ENCODE results near the gene PRG2.

PRG2 gene

DNA sequence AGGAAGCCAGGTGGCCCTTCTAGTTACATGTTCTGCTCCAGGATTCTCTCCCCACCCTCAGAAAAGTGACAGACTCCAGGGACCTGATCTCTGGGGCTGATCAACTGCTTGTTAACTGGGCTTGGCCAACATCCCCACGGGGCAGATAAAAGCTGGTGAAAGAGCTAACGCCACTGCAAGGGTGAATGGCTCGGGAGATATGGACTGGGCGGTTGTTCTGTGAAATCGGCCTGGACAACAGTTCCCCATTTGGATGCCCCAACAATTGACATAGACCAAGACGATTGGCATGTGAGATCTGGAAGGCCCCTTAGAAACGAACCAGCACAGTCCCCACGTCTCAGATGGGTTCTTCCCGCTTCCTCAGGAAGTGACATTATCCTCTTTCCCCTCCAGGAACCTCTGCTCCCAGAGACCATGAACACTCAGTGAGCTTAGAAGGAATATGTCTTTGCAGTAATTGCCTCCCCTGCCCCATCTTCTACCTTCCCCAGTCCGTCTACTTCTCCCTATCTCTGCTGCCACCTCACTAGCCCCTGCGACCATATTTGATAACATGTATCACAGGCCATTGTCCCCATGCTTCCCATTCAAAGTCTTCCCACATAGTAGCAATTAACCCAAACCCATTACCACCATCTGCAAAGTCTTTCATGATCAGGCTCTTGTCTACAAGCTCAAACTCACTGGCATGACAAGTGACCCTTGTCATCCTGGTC, 5.6 kb upstream of the PRG2 start:
- no peak for DNase-seq

- DNase-seq: peak; percentile 45
Observed at GRCh38 chr11:57394203-57394965, 3.9 kb upstream of the PRG2 start.

GRCh38 chr11:57392763-57393105, 2.3 kb upstream of the PRG2 start:
- DNase-seq: no peak

DNA sequence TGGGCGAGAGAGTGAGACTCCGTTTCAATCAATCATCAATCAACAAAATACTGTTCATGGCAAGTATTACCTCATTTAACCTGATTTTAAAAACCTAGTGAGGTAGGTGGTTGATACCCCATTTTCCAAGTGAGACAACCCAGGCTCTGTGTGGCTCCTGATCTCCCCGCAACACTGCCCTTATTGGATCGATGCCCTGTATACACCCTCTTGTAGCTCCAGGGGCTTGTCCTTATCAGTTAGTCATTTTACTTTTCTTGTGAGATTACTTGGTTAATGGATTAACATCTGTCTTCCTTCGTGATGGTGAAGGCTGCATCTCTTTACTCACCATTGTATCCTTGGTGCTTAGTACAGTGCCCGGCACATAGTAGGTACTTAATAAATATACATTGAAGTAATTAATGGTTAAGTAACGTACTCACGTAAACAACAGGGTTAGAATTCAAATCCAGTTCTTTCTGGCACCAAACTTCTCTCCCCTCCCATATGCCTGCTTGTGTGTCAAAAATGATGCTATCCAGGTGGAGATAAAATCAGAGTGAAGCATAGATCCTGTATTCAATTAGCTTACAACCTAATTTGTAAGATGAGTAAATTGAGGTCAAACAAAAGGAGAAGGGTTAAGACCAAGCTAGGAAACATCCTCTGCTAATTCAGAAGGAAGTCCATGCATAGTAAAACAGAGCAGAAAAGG, 1.8 kb upstream of the PRG2 start:
- DNase-seq: no peak

GRCh38 chr11:57391539-57391938, 1.1 kb upstream of the PRG2 start:
- no peak for DNase-seq

- no peak for DNase-seq
Observed at GRCh38 chr11:57391111-57391510, 661 bp upstream of the PRG2 start.

GRCh38 chr11:57387289-57388030, 3.0 kb downstream of the PRG2 start:
- DNase-seq: no peak

GRCh38 chr11:57386178-57386940, 4.1 kb downstream of the PRG2 start:
- DNase-seq: no peak

DNA sequence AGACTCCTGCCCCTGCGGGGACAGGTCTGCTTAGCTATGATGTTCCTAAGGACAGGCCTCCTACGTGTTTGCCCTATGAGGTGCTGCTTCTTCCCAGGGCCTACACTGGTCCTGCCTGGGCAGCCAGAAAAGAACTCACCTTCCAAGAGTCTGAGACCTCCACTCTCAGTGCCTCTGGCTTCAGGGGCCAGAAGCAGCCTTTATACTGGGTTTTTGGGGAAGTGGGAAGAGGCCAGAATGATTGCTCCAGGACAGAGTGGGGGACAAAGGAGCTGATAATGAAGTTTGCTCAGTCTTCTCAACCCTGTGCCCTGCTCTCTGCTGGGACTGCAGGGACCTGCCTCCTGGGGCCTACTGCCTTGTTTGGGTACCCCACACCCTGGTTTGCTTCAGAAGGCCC, 9.5 kb downstream of the PRG2 start, which contains the start of gene PRG3:
Gene PRG3 (minus strand): TSS at position 176 of the 400 bp plus-strand sequence. CDS start 442 bp downstream, outside the sequence.
- DNase-seq: no peak

DNA sequence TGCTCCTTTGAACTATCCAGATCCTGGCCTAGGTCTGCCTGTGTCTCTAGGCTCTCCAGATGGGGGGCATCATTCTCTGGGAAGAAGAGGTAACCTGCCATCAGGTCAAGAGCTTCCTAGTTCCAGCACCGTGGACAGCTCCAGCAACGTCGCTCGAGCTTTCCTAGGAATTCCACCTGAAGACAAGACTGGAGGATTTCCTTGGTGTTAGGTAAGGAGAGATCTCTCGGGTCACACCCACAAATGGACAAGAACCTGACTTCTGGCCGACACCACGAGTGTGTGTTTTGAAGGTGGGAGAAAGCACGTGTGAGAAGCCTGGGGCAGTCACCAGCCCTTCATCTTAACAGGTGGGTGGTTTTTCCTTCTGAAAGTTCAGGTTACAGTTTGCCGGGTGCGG, 10.7 kb downstream of the PRG2 start:
- no peak for DNase-seq

DNA sequence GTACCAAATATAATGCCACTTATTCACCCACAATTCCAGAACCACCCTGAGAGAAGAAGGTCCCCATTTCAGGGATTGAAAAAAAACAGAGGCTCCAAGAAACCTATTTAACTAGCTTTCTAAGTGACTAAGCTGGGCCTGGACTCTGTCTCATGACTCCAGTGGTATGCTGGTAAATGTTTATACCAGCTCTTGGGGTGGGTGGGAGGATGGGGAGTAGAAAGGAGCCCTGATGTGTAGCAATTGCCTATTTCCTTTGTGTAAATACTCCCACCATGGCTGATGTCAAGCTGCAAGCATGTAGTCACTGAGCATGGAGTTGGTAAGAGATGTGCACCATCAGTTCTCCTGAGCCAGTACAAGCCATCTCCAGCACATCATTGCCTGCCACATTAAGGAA, 12.3 kb downstream of the PRG2 start:
- no peak for DNase-seq

DNA sequence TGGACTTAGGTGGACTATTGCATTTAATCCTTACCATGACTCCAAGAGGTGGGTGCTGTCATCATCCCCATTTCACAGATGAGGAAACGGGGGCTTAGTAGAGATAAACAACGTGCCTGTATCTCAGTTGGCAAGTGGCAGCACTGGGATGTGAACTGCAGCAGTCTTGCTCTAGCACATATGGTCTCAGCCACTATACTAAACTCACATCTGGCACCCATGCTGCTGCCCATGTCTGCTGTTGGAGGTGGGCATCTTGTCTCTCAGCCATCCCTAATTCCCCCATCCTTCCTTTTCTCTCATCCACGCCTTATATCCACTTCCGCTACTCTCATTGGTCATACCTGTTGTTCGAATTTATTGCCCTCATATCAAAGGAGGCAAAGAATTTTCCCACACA, 13.3 kb downstream of the PRG2 start:
- peak; percentile 19 for DNase-seq

DNA sequence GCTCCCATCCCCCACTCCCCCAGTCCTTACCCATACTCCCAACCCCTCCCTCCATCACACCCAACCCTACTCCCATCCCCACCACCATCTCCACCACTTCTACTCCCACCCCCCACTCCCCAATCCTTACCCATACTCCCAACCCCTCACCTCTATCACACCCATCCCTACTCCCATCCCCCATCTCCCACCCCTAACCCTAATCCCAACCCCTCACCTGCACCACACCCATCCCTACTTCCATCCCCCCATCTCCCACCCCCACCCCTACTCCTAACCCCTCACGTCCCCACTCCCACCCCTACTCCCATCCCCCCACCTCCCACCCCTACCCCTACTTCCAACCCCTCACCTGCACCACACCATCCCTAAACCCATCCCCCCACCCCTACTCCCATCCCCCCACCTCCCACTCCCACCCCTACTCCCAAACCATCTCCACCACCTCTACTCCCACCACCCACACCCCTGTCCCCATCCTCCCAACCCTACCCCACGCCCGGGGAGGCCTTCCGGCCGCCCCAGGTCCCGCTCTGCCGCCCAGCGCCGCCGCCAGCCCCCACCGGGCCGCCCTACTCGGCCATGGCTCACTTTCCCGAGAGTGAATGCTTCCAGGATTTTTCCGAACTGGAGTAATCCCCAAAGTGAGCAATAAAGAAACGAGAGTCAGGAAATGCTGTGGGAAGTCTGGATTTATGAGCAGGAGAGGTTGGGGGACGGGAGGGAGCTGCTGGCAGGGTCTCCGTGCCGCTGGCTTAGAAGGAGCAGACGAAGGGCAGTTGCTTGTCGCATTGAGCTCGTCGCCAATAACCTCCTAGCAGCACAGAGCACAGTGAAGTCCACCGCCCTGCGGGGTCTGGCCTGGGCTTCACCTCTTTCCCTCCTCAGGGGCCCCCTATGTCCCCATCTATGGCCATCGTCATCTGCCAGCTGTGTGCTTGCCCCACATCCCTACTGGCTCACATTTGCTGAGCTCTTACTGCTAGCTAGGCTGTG, 14.1 kb downstream of the PRG2 start:
- DNase-seq: no peak

DNA sequence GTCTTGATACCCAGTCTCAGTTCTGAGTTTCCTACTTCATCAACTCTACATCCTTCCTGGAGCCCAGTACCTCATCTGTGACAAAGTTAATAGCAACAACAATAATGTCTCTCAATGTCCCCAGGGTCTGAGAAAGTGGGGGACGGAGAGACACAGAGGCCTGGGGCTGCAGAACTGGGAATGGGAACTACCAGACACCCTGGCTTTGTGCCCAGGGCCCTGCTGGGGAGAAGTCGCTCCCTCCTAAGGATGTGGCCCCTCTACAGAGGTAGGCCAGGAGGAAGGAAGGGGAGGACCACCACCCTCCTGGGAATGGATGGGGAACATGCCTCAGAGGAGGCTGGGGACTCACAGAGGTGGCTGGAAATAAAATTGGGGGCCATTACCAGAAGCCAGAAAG, 15.0 kb downstream of the PRG2 start:
- no peak for DNase-seq

- no peak for DNase-seq
Observed at GRCh38 chr11:57374966-57375365, 15.5 kb downstream of the PRG2 start.

DNA sequence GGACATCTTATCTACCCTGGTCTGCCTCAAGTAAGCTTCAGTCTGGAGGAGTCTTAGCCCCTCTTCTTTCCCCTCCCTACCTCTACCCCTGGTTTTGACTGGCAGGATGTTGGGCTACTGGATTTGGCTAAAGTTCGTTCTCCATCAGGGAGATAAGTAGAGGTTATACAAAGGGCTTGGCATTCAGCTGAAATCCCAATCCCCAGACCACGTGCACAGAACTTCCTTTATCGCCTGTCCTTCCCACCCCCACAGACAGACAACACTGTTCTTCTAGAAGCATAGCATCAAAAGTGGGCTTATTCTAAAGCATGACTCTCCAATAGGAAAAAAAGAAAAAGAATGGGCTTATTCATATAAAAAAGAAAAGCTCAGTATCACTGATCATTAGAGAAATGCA, 17.3 kb downstream of the PRG2 start:
- DNase-seq: no peak

DNA sequence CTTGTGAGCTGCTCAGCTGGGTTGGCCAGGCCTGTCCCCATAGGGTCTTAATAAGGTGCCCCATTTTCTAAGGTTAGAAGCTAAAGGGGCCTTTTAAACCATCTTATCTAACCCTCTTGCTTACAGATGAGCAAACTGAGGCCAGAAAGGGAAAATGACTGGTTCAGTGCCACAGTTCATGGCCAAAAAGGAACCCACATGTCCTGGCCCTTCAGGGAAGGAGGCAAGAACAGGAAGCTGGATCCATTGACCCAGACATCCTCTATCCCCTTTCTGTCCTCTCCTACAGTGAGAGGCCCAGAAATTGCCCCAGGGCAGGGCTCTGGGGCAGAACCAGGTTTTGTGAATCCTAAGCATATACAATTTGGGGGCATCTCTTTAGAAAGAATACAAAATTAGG, 19.5 kb downstream of the PRG2 start:
- no peak for DNase-seq

DNA sequence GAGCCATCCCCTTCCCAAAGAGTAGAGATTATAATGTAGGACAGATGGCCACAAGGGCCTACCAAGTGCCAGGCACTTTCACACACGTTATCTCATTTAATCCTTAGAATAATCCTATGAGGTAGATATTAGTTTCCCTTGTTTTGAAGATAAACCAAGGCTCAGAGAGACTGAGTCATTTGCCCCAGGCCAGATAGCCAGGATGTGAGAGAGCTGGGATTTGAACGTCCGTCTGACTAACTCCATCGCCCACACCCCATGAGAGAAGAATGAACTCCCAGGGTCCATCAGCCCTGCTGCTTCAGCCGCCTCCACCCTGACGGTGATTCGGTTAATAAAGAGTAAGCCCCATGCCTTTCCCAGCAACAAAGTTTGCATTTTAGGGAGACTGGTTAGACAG, 20.2 kb downstream of the PRG2 start:
- no peak for DNase-seq

GRCh38 chr11:57368845-57369232, 21.6 kb downstream of the PRG2 start:
- no peak for DNase-seq

- DNase-seq: no peak
Observed at GRCh38 chr11:57368106-57368844, 22.2 kb downstream of the PRG2 start.
